H9 (cell line): Measurements from ENCODE around the gene BRMS1L. TPM values are rescaled to one million over a fixed set of nuclear protein-coding genes. Genes with fewer than 3 reads are reported as not detected.

ENCODE experiments used
- DNase-seq: peaks from one replicate; pipeline ENCODE4 v3.0.0-alpha.2; 2017
- H2AFZ ChIP-seq: one replicate; pipeline ENCODE4 v1.6.1; 2013; ENCODE audit warnings: mild to moderate bottlenecking, low read length, control low read depth, moderate library complexity
- H2AK5ac ChIP-seq: 2 replicates; pipeline ENCODE4 v1.6.1; 2013; ENCODE audit warnings: low read length, control low read depth, mixed read lengths; ENCODE audit not compliant: insufficient read length
- H2BK120ac ChIP-seq: one replicate; pipeline ENCODE4 v1.6.1; 2013; ENCODE audit warnings: low read depth, mild to moderate bottlenecking, low read length, control low read depth, inconsistent platforms; ENCODE audit not compliant: poor library complexity, severe bottlenecking
- H2BK12ac ChIP-seq: 2 replicates; pipeline ENCODE4 v1.6.1; 2013; ENCODE audit warnings: low read length, control low read depth, mixed read lengths, low read depth; ENCODE audit not compliant: insufficient read length
- H2BK15ac ChIP-seq: 2 replicates; pipeline ENCODE4 v1.6.1; 2013; ENCODE audit warnings: low read depth, low read length, control low read depth
- H2BK20ac ChIP-seq: one replicate; pipeline ENCODE4 v1.6.1; 2013; ENCODE audit warnings: low read depth, mild to moderate bottlenecking, low read length, control low read depth, inconsistent platforms; ENCODE audit not compliant: poor library complexity, severe bottlenecking
- H2BK5ac ChIP-seq: 2 replicates; pipeline ENCODE4 v1.6.1; 2013; ENCODE audit warnings: low read length, control low read depth, mixed read lengths; ENCODE audit not compliant: insufficient read length
- H3K14ac ChIP-seq: 2 replicates; pipeline ENCODE4 v1.6.1; 2013; ENCODE audit warnings: low read length, control low read depth; ENCODE audit not compliant: insufficient read depth
- H3K18ac ChIP-seq: 2 replicates; pipeline ENCODE4 v1.6.1; 2013; ENCODE audit warnings: low read depth, mild to moderate bottlenecking, mixed read lengths, low read length, control low read depth; ENCODE audit not compliant: insufficient read length
- H3K23ac ChIP-seq: 2 replicates; pipeline ENCODE4 v1.6.1; 2013; ENCODE audit warnings: low read length, control low read depth, mixed read lengths, low read depth; ENCODE audit not compliant: insufficient read length
- H3K23me2 ChIP-seq: 2 replicates; pipeline ENCODE4 v1.6.1; 2013; ENCODE audit warnings: low read depth, mild to moderate bottlenecking, mixed read lengths, low read length, control low read depth; ENCODE audit not compliant: insufficient read length, poor library complexity, severe bottlenecking
- H3K27ac ChIP-seq: 2 replicates; pipeline ENCODE4 v1.5.1; 2013; ENCODE audit warnings: low read length, control low read depth, mixed read lengths, low read depth; ENCODE audit not compliant: insufficient read length
- H3K27me3 ChIP-seq: 2 replicates; pipeline ENCODE4 v1.6.1; 2013; ENCODE audit warnings: low read length, control low read depth, inconsistent platforms; ENCODE audit not compliant: insufficient read depth
- H3K4ac ChIP-seq: 2 replicates; pipeline ENCODE4 v1.6.1; 2013; ENCODE audit warnings: low read depth, mild to moderate bottlenecking, control low read depth, inconsistent platforms, low read length, moderate library complexity
- H3K4me1 ChIP-seq: 2 replicates; pipeline ENCODE4 v1.6.1; 2013; ENCODE audit warnings: low read length, control low read depth, inconsistent platforms; ENCODE audit not compliant: insufficient read depth
- H3K4me2 ChIP-seq: 2 replicates; pipeline ENCODE4 v1.6.1; 2013; ENCODE audit warnings: low read length, control low read depth, mixed read lengths; ENCODE audit not compliant: insufficient read length, insufficient read depth
- H3K56ac ChIP-seq: 2 replicates; pipeline ENCODE4 v1.6.1; 2013; ENCODE audit warnings: low read depth, mild to moderate bottlenecking, mixed read lengths, low read length, control low read depth; ENCODE audit not compliant: insufficient read length
- H3K79me1 ChIP-seq: 2 replicates; pipeline ENCODE4 v1.6.1; 2013; ENCODE audit warnings: low read depth, mild to moderate bottlenecking, moderate library complexity, low read length, control low read depth, inconsistent platforms; ENCODE audit not compliant: insufficient read depth, poor library complexity, severe bottlenecking
- H3K79me2 ChIP-seq: 2 replicates; pipeline ENCODE4 v1.6.1; 2013; ENCODE audit warnings: low read length, control low read depth, inconsistent platforms; ENCODE audit not compliant: insufficient read depth
- H3K9ac ChIP-seq: 2 replicates; pipeline ENCODE4 v1.6.1; 2013; ENCODE audit warnings: low read length, control low read depth, mixed read lengths; ENCODE audit not compliant: insufficient read length; ENCODE audit errors: extremely low read depth
- H3K9me3 ChIP-seq: one replicate; pipeline ENCODE4 v1.6.1; 2013; ENCODE audit warnings: low read depth, low read length, inconsistent platforms; ENCODE audit not compliant: control insufficient read depth
- H3T11ph ChIP-seq: one replicate; pipeline ENCODE4 v1.6.1; 2013; ENCODE audit warnings: mild to moderate bottlenecking, low read length, control low read depth, inconsistent platforms
- H4K20me1 ChIP-seq: one replicate; pipeline ENCODE4 v1.6.1; 2013; ENCODE audit not compliant: control insufficient read depth, insufficient read length, insufficient read depth
- H4K5ac ChIP-seq: 2 replicates; pipeline ENCODE4 v1.6.1; 2013; ENCODE audit warnings: low read depth, mild to moderate bottlenecking, mixed read lengths, low read length, control low read depth; ENCODE audit not compliant: insufficient read length
- H4K8ac ChIP-seq: replicated peaks from 2 replicates; pipeline ENCODE4 v1.6.1; 2013; ENCODE audit warnings: low read length, control low read depth, mixed read lengths, low read depth; ENCODE audit not compliant: insufficient read length
- H4K91ac ChIP-seq: 2 replicates; pipeline ENCODE4 v1.6.1; 2013; ENCODE audit warnings: low read depth, mild to moderate bottlenecking, moderate library complexity, mixed read lengths, low read length, control low read depth; ENCODE audit not compliant: insufficient read length
- H3K27ac Mint-ChIP-seq, 3 experiments: 2 replicates in 2 of 3; 3 replicates in 1 of 3; pipeline ENCODE4 v1.8.0; 2020 to 2021; ENCODE audit warnings: mixed read lengths in 3 of 3, mild to moderate bottlenecking in 1 of 3, moderate library complexity in 1 of 3
- H3K27me3 Mint-ChIP-seq: 2 replicates; pipeline ENCODE4 v1.8.0; 2021; ENCODE audit warnings: low read depth, mild to moderate bottlenecking, moderate library complexity, mixed read lengths
- H3K36me3 Mint-ChIP-seq, 3 experiments: 2 replicates in 2 of 3; 3 replicates in 1 of 3; pipeline ENCODE4 v1.8.0; 2020 to 2021; ENCODE audit warnings: low read depth in 3 of 3, mixed read lengths in 3 of 3; ENCODE audit not compliant: insufficient read depth in 1 of 3
- H3K4me1 Mint-ChIP-seq, 2 experiments: 2 replicates each; pipeline ENCODE4 v1.8.0; 2020; ENCODE audit warnings: mixed read lengths in 2 of 2
- H3K4me3 Mint-ChIP-seq, 2 experiments: 2 replicates in 1 of 2; 3 replicates in 1 of 2; pipeline ENCODE4 v1.8.0; 2020 to 2021; ENCODE audit warnings: mild to moderate bottlenecking in 2 of 2, mixed read lengths in 2 of 2, moderate library complexity in 1 of 2
- H3K9me3 Mint-ChIP-seq, 2 experiments: 2 replicates in 1 of 2; 3 replicates in 1 of 2; pipeline ENCODE4 v1.8.0; 2020; ENCODE audit warnings: mild to moderate bottlenecking in 2 of 2, mixed read lengths in 2 of 2, moderate library complexity in 1 of 2
- WGBS: extraction: QIAGEN DNeasy Blood & Tissue Kit; methylation state at CpG from one replicate; pipeline ENCODE4 v1.1.7; 2013; ENCODE audit warnings: missing lambda C conversion rate, low lambda C conversion rate, mixed read lengths; ENCODE audit not compliant: insufficient read length; ENCODE audit errors: extremely low coverage; 5-methylcytosine and 5-hydroxymethylcytosine counted together
- total RNA-seq: library from RNA; stranded (reverse); gene quantifications from 2 replicates; pipeline ENCODE4 v1.2.1, GENCODE V29; 2021
- TF ChIP-seq, protein P1 (sequence below): fragments of 200-600 bp; sonication (generic); conservative IDR thresholded peaks from 3 replicates; pipeline ENCODE4 v1.8.0; 2021; ENCODE audit warnings: antibody characterized with exemption, mild to moderate bottlenecking

Gene BRMS1L
- total RNA-seq, 1 experiment from 2014 or later: 12.9 TPM

DNA sequence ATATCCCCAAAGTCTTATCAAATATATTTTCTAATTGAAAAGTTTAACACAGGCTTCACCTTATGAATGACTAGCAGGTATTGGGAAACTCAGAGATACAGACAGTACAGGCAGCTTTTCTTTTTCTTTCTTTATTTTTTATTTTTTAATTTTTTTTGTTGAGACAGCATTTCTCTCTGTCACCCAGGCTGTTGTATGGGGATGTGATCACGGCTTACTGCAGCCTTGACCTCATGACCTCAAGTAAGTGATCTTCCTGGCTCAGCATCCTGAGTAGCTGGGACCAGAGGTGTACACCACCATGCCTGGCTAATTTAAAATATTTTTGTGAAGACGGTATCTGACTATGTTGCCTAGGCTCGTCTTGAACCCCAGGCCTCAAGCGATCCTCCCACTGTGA is 85.0 kb downstream of the BRMS1L start:
- H3K79me1 ChIP-seq: no peaks in the 10 kb centered on the region
- no peak overlapping the region for H3K4me2 ChIP-seq
- no peak overlapping the region for H2BK120ac ChIP-seq
- no peak overlapping the region for H2BK12ac ChIP-seq
- no peak overlapping the region for H4K91ac ChIP-seq
- WGBS: no CpG with 5 or more reads among the region's 4 CpGs
- H2BK5ac ChIP-seq: no peak overlapping the region
- H3K4ac ChIP-seq: no peak overlapping the region
- no peak overlapping the region for H3K4me3 Mint-ChIP-seq
- H3K23me2 ChIP-seq: no peaks in the 10 kb centered on the region
- H3K4me1 Mint-ChIP-seq: no peaks in the 10 kb centered on the region
- H3K56ac ChIP-seq: no peak overlapping the region
- no peaks in the 10 kb centered on the region for H3K27me3 ChIP-seq
- H3K14ac ChIP-seq: no peak overlapping the region
- no peak overlapping the region for H4K8ac ChIP-seq
- DNase-seq: no peak
- H3K27ac ChIP-seq: no peak overlapping the region
- no peaks in the 10 kb centered on the region for H4K20me1 ChIP-seq
- TF ChIP-seq, protein P1, sequence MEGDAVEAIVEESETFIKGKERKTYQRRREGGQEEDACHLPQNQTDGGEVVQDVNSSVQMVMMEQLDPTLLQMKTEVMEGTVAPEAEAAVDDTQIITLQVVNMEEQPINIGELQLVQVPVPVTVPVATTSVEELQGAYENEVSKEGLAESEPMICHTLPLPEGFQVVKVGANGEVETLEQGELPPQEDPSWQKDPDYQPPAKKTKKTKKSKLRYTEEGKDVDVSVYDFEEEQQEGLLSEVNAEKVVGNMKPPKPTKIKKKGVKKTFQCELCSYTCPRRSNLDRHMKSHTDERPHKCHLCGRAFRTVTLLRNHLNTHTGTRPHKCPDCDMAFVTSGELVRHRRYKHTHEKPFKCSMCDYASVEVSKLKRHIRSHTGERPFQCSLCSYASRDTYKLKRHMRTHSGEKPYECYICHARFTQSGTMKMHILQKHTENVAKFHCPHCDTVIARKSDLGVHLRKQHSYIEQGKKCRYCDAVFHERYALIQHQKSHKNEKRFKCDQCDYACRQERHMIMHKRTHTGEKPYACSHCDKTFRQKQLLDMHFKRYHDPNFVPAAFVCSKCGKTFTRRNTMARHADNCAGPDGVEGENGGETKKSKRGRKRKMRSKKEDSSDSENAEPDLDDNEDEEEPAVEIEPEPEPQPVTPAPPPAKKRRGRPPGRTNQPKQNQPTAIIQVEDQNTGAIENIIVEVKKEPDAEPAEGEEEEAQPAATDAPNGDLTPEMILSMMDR: no peak
- H3K18ac ChIP-seq: no peak overlapping the region
- H3K23ac ChIP-seq: no peak overlapping the region
- H3K9me3 Mint-ChIP-seq: no peaks in the 10 kb centered on the region
- no peak overlapping the region for H2BK15ac ChIP-seq
- H3T11ph ChIP-seq: no peak overlapping the region
- H3K79me2 ChIP-seq: no peaks in the 10 kb centered on the region
- H4K5ac ChIP-seq: no peak overlapping the region
- no peaks in the 10 kb centered on the region for H3K9me3 ChIP-seq
- no peaks in the 10 kb centered on the region for H3K4me1 ChIP-seq
- no peak overlapping the region for H2BK20ac ChIP-seq
- no peak overlapping the region for H2AK5ac ChIP-seq
- no peaks in the 10 kb centered on the region for H3K27me3 Mint-ChIP-seq
- no peak overlapping the region for H2AFZ ChIP-seq
- H3K36me3 Mint-ChIP-seq: no peaks in the 10 kb centered on the region
- no peak overlapping the region for H3K9ac ChIP-seq
- H3K27ac Mint-ChIP-seq: no peak overlapping the region
